PC-9 (cell line): Measurements from ENCODE around the gene SREBF2.

Experiments
- CTCF ChIP-seq: fragments of 200-600 bp; sonication (generic); conservative IDR thresholded peaks from 2 replicates; pipeline ENCODE4 v1.6.1; 2017; ENCODE audit warnings: mixed run types, antibody characterized with exemption, mild to moderate bottlenecking, moderate library complexity
- EZH2 ChIP-seq: fragments of 200-600 bp; sonication (generic); IDR thresholded peaks from 2 replicates; pipeline ENCODE4 v1.8.0; 2017; ENCODE audit warnings: antibody characterized with exemption, low read depth

- TF ChIP-seq CTCF (peak; percentile 60), EZH2 (no peak)
Measured at GRCh38 chr22:41857860-41858199, 24.9 kb downstream of the SREBF2 start.
